ENCODE results near the gene UNC5C.

The UNC5C gene

DNA sequence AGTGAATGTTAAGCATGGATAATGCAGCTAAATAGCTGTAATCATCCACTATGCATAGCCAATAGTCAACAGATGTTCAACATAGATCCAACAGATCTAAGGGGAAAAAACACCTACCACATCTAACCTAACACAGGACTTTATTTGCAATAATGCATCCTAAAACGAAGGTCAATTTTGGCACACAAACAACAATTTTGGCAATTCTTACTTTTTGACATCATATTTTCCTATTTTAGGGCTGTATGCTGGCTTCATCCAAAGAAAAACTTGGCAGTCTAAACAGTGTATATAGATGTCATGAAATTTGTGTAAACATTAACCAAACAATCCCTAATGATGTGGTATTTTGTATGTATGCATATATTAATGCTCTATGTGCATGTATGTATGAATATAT lies 33.2 kb downstream of the UNC5C start:
- no peak overlapping the region for H3K27ac ChIP-seq
- TF ChIP-seq, protein P1, sequence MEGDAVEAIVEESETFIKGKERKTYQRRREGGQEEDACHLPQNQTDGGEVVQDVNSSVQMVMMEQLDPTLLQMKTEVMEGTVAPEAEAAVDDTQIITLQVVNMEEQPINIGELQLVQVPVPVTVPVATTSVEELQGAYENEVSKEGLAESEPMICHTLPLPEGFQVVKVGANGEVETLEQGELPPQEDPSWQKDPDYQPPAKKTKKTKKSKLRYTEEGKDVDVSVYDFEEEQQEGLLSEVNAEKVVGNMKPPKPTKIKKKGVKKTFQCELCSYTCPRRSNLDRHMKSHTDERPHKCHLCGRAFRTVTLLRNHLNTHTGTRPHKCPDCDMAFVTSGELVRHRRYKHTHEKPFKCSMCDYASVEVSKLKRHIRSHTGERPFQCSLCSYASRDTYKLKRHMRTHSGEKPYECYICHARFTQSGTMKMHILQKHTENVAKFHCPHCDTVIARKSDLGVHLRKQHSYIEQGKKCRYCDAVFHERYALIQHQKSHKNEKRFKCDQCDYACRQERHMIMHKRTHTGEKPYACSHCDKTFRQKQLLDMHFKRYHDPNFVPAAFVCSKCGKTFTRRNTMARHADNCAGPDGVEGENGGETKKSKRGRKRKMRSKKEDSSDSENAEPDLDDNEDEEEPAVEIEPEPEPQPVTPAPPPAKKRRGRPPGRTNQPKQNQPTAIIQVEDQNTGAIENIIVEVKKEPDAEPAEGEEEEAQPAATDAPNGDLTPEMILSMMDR (IDR thresholded peaks at IDR 0.05), result no peak
- H3K4me3 ChIP-seq (ENCODE audit: low read depth in 1 of 2, low read length in 1 of 2), result no peak overlapping the region
- no peaks in the 10 kb centered on the region for H3K36me3 ChIP-seq
- no peaks in the 10 kb centered on the region for H3K9me3 ChIP-seq
- H3K4me1 ChIP-seq (ENCODE audit: control insufficient read depth in 1 of 2, insufficient read depth in 1 of 2, low read depth in 1 of 2, low read length in 1 of 2), result no peaks in the 10 kb centered on the region
- H3K27me3 ChIP-seq, result no peaks in the 10 kb centered on the region

DNA sequence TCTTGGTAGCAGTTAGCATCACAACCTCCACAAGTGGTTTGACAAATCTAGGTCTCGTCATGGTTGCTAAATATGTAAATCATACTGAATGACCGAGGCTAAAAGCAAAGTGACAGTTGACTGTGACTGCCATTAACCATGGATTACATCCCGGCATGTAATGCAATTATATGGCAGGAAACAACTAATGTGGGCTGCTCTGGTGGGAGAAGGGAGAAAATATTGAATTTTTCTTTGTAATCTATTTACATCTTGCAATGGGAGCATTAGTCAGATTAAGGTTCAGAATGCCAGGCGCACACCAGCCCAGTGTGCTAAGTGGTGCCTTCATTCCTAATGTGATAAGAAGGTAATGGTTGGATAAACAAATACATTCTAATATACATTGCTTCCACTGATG lies 35.8 kb downstream of the UNC5C start:
- Histone ChIP-seq H3K9me3 (no peaks in the 10 kb centered on the region), H3K27me3 (no peaks in the 10 kb centered on the region), H3K4me1 (ENCODE audit: control insufficient read depth in 1 of 2, insufficient read depth in 1 of 2, low read depth in 1 of 2, low read length in 1 of 2) (no peaks in the 10 kb centered on the region), H3K4me3 (ENCODE audit: low read depth in 1 of 2, low read length in 1 of 2) (no peak overlapping the region), H3K36me3 (no peaks in the 10 kb centered on the region), H3K27ac (no peak overlapping the region)
- TF ChIP-seq, protein P1 (IDR thresholded peaks at IDR 0.05), result no peak

DNA sequence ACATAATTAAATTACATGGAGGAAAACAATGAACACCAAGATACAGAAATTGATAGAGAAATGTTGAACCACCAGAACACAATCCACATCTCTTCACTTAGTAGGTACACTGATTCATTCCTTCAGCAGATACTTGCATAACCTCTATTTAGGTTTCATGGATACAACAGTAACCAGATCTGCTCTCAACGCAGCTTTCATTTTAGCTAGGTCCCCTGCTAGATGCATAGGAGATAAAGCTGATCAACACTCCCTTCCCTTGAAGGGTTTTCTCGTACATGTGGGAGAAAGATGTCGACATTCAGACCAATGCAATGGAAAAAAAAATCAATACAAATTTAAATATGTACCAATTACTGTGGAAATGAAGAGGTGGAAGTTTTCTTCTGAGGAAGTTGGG lies 37.3 kb downstream of the UNC5C start:
- Histone ChIP-seq H3K27me3 (no peaks in the 10 kb centered on the region), H3K4me1 (ENCODE audit: control insufficient read depth in 1 of 2, insufficient read depth in 1 of 2, low read depth in 1 of 2, low read length in 1 of 2) (no peaks in the 10 kb centered on the region), H3K36me3 (no peaks in the 10 kb centered on the region), H3K9me3 (no peaks in the 10 kb centered on the region), H3K27ac (no peak overlapping the region), H3K4me3 (ENCODE audit: low read depth in 1 of 2, low read length in 1 of 2) (no peak overlapping the region)
- TF ChIP-seq, protein P1 (IDR thresholded peaks at IDR 0.05), result no peak

DNA sequence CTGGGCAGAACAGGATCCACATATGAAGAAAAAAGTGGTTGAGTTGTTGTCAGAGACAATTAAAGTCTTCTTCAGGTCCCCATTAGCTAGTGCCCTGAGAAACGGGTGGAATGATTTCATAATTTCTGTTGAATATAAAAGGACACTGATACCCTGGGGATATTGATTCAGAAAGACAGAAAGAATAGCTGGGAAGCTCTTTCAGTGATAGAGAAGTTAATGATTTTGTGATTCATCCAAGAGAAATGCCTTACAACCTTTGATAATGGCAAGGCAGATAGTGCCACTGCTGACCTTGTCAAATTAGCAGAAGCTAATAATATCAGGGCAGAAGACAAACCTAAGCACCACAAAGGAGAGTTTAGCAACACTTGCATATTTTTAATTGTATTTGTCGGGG lies 37.9 kb downstream of the UNC5C start:
- H3K27ac ChIP-seq, result no peak overlapping the region
- H3K4me3 ChIP-seq (ENCODE audit: low read depth in 1 of 2, low read length in 1 of 2), result no peak overlapping the region
- TF ChIP-seq, protein P1 (IDR thresholded peaks at IDR 0.05), result no peak

DNA sequence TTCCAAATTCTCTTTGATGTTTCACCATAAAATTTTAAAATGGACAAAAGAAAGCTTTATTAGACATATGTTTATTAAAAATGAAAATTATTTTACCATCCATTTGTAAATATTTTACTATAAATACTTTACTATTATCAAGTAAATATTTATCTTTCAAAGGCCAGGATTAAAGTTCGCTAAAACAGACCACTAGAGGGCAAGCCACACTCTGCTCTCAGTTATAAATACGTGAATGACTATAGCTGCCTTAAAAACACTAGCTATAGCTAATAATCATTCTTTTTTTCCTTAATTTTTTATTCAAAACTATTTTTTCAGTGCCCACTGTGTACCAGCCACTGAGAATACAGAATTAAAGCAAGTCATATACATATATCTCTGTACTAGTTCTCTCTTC lies 38.6 kb downstream of the UNC5C start:
- H3K4me1 ChIP-seq (ENCODE audit: control insufficient read depth in 1 of 2, insufficient read depth in 1 of 2, low read depth in 1 of 2, low read length in 1 of 2), result no peaks in the 10 kb centered on the region
- no peaks in the 10 kb centered on the region for H3K9me3 ChIP-seq
- TF ChIP-seq, protein P1 (IDR thresholded peaks at IDR 0.05), result no peak
- H3K36me3 ChIP-seq, result no peaks in the 10 kb centered on the region
- H3K27me3 ChIP-seq, result no peaks in the 10 kb centered on the region
- H3K27ac ChIP-seq, result no peak overlapping the region
- H3K4me3 ChIP-seq (ENCODE audit: low read depth in 1 of 2, low read length in 1 of 2), result no peak overlapping the region

More for the DNA sequence above, 37.9 kb downstream of the UNC5C start:
- Histone ChIP-seq H3K27me3 (no peaks in the 10 kb centered on the region), H3K9me3 (no peaks in the 10 kb centered on the region), H3K4me1 (ENCODE audit: control insufficient read depth in 1 of 2, insufficient read depth in 1 of 2, low read depth in 1 of 2, low read length in 1 of 2) (no peaks in the 10 kb centered on the region), H3K36me3 (no peaks in the 10 kb centered on the region)

DNA sequence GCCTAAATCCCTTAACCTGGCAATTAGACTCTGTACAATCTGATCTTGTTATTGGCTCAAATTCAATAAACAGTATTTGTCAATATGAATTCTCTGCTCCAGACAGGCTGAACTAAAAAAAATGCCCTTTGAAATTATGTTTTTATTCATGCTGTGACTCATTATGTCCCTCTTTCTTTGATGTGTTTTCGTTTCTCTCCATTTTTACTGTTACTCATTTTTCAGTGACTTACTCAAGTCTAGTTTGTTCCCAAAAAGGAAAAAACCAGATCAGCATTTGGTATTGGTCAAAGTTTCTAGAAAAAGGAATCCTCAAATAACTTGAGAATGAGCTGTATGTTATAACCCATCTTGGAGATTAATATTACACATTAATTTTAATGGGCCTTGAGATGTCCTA lies 40.4 kb downstream of the UNC5C start:
- H3K9me3 ChIP-seq, result no peaks in the 10 kb centered on the region
- no peaks in the 10 kb centered on the region for H3K36me3 ChIP-seq
- no peaks in the 10 kb centered on the region for H3K4me1 ChIP-seq (ENCODE audit: control insufficient read depth in 1 of 2, insufficient read depth in 1 of 2, low read depth in 1 of 2, low read length in 1 of 2)
- no peak overlapping the region for H3K4me3 ChIP-seq (ENCODE audit: low read depth in 1 of 2, low read length in 1 of 2)
- TF ChIP-seq, protein P1 (IDR thresholded peaks at IDR 0.05), result no peak
- no peak overlapping the region for H3K27ac ChIP-seq
- H3K27me3 ChIP-seq, result no peaks in the 10 kb centered on the region
